Cardiac muscle cell (in vitro differentiated cells and primary cell): ENCODE data around the gene MPP7. TPM values are rescaled to one million over a fixed set of nuclear protein-coding genes. Genes with fewer than 3 reads are reported as not detected.
A peak's percentile ranks its signal among the peaks of the same experiment; 100 is the strongest.

Experiments used
- DNase-seq, 2 donors: peaks; one replicate each; pipeline versions ENCODE4 v3.0.0 to v3.0.0-alpha.2; 2010 to 2017; ENCODE audit warnings: low read depth in 1 of 2, low spot score in 1 of 2
- H3K27ac ChIP-seq: fragments of 200-600 bp; sonication (generic); 2 replicates; pipeline ENCODE4 v1.5.1; 2016
- H3K27me3 ChIP-seq: fragments of 200-600 bp; sonication (generic); 2 replicates; pipeline ENCODE4 v1.6.0; 2016; ENCODE audit warnings: control low read depth
- H3K36me3 ChIP-seq: fragments of 200-600 bp; sonication (generic); 2 replicates; pipeline ENCODE4 v1.5.1; 2016; ENCODE audit warnings: control low read depth
- H3K4me1 ChIP-seq: fragments of 200-600 bp; sonication (generic); 2 replicates; pipeline ENCODE4 v1.8.1; 2017; ENCODE audit warnings: low read depth, mild to moderate bottlenecking, mixed run types
- H3K4me3 ChIP-seq: fragments of 200-600 bp; sonication (generic); 2 replicates; pipeline ENCODE4 v1.5.1; 2016; ENCODE audit warnings: mild to moderate bottlenecking
- H3K9me3 ChIP-seq: fragments of 200-600 bp; sonication (generic); 2 replicates; pipeline ENCODE4 v1.5.1; 2017; ENCODE audit warnings: low read depth, mild to moderate bottlenecking, control low read depth
- polyA plus RNA-seq: library from polyadenylated mRNA; unstranded; fragments of >200 nt; fragmentation: Nextera tagmentation; extraction: Ambion mirVana; gene quantifications from 2 replicates; pipeline ENCODE4 v1.2.1, GENCODE V29; 2016
- total RNA-seq: library from RNA; depleted of rRNA; stranded (reverse); fragments of >200 nt; gene quantifications from 2 replicates; pipeline ENCODE4 v1.2.3, GENCODE V29; 2016
- TF ChIP-seq, protein P1 (sequence below): IDR thresholded peaks from 2 replicates; pipeline ENCODE4 v1.5.1; 2012; ENCODE audit warnings: low read depth, mild to moderate bottlenecking, low read length

Gene MPP7
- total and polyA plus RNA-seq, 2 experiments from 2014 or later = 9.2 to 10.8 TPM

DNA sequence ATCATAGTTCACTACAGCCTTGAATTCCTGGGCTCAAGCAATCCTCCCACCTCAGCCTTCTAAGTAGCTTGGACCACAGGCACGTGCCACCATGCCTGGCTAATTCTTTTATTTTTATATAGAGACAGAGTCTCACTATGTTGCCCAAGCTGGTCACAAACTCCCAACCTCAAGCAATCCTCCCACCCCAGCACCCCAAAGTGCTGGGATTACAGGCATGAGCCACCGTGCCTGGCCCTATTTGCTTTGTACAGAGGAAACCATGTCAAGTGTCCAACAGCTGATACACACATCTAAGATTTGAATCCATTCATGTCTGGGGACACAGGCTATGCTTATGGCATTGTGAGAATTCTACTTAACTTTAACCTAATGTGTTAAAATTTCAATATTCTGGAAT, 29.9 kb upstream of the MPP7 start:
- Histone ChIP-seq H3K4me1 (peaks cover 10% of the 10 kb centered on the region), H3K27ac (no peak overlapping the region), H3K36me3 (no peaks in the 10 kb centered on the region), H3K4me3 (no peak overlapping the region), H3K9me3 (no peaks in the 10 kb centered on the region), H3K27me3 (no peaks in the 10 kb centered on the region)
- DNase-seq = no peak
- TF ChIP-seq, protein P1, sequence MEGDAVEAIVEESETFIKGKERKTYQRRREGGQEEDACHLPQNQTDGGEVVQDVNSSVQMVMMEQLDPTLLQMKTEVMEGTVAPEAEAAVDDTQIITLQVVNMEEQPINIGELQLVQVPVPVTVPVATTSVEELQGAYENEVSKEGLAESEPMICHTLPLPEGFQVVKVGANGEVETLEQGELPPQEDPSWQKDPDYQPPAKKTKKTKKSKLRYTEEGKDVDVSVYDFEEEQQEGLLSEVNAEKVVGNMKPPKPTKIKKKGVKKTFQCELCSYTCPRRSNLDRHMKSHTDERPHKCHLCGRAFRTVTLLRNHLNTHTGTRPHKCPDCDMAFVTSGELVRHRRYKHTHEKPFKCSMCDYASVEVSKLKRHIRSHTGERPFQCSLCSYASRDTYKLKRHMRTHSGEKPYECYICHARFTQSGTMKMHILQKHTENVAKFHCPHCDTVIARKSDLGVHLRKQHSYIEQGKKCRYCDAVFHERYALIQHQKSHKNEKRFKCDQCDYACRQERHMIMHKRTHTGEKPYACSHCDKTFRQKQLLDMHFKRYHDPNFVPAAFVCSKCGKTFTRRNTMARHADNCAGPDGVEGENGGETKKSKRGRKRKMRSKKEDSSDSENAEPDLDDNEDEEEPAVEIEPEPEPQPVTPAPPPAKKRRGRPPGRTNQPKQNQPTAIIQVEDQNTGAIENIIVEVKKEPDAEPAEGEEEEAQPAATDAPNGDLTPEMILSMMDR = no peak

- TF ChIP-seq, protein P1 = no peak
- Histone ChIP-seq H3K36me3 (no peaks in the 10 kb centered on the region), H3K4me3 (no peak overlapping the region), H3K4me1 (peaks cover 17% of the 10 kb centered on the region), H3K9me3 (no peaks in the 10 kb centered on the region), H3K27me3 (no peaks in the 10 kb centered on the region), H3K27ac (no peak overlapping the region)
- peak in 1 of 2 donors; percentile 2 for DNase-seq
Observed at GRCh38 chr10:28331841-28332240, 29.0 kb upstream of the MPP7 start.

- TF ChIP-seq, protein P1 = no peak
- Histone ChIP-seq H3K4me1 (peaks cover 24% of the 10 kb centered on the region), H3K27me3 (no peaks in the 10 kb centered on the region), H3K4me3 (no peak overlapping the region), H3K27ac (no peak overlapping the region), H3K9me3 (no peaks in the 10 kb centered on the region), H3K36me3 (no peaks in the 10 kb centered on the region)
- DNase-seq = no peak
Observed at GRCh38 chr10:28331066-28331465, 28.2 kb upstream of the MPP7 start.

GRCh38 chr10:28328346-28328745, 25.5 kb upstream of the MPP7 start:
- Histone ChIP-seq H3K4me3 (no peak overlapping the region), H3K4me1 (peaks cover 30% of the 10 kb centered on the region), H3K27me3 (no peaks in the 10 kb centered on the region), H3K36me3 (no peaks in the 10 kb centered on the region), H3K27ac (peak overlapping the region; percentile 99), H3K9me3 (no peaks in the 10 kb centered on the region)
- TF ChIP-seq, protein P1 = no peak
- DNase-seq = no peak

DNA sequence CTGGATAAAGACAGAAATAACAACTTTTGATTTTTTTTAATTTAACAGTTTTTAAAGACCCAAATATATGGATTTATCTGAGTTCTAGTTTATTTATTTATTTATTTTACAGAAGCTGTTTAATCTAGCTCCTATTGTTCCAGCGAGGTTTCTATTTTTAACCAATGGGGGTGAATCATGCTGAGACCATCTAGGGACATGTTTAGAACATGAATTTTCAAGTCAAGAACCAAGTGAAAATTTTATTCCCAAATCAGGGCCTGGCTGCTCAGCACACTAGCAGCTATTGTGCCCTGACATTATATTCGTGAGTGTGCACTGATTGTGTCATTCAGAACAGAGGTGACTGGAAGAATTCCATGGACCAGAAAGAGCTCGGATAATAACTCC, 24.6 kb upstream of the MPP7 start:
- TF ChIP-seq, protein P1 = no peak
- no peaks in the 10 kb centered on the region for H3K9me3 ChIP-seq
- H3K36me3 ChIP-seq = no peaks in the 10 kb centered on the region
- peak overlapping the region; percentile 99 for H3K27ac ChIP-seq
- DNase-seq = peak; percentile 19 to 51
- H3K4me3 ChIP-seq = no peak overlapping the region
- H3K27me3 ChIP-seq = no peaks in the 10 kb centered on the region
- H3K4me1 ChIP-seq = peaks cover 30% of the 10 kb centered on the region
